ENCODE results near the gene LRP1B.

Gene LRP1B

GRCh38 chr2:140529706-140530105 lies 1601.1 kb downstream of the LRP1B start:
- no peak for DNase-seq (ENCODE audit: low spot score)

GRCh38 chr2:140528982-140529381 lies 1601.8 kb downstream of the LRP1B start:
- DNase-seq (ENCODE audit: low spot score), result no peak

- no peak for DNase-seq (ENCODE audit: low spot score)
Measured at GRCh38 chr2:140526575-140526974, 1604.2 kb downstream of the LRP1B start.

- DNase-seq (ENCODE audit: low spot score), result no peak
Measured at GRCh38 chr2:140512106-140512505, 1618.7 kb downstream of the LRP1B start.

- no peak for DNase-seq (ENCODE audit: low spot score)
Measured at GRCh38 chr2:140509765-140510164, 1621.1 kb downstream of the LRP1B start.

GRCh38 chr2:140508756-140509155 lies 1622.1 kb downstream of the LRP1B start:
- DNase-seq (ENCODE audit: low spot score), result no peak

GRCh38 chr2:140506606-140507005 lies 1624.2 kb downstream of the LRP1B start:
- no peak for DNase-seq (ENCODE audit: low spot score)

GRCh38 chr2:140504601-140505000 lies 1626.2 kb downstream of the LRP1B start:
- no peak for DNase-seq (ENCODE audit: low spot score)

- no peak for DNase-seq (ENCODE audit: low spot score)
Measured at GRCh38 chr2:140502951-140503630, 1627.7 kb downstream of the LRP1B start.

GRCh38 chr2:140498360-140498759 lies 1632.5 kb downstream of the LRP1B start:
- DNase-seq (ENCODE audit: low spot score), result no peak

- no peak for DNase-seq (ENCODE audit: low spot score)
Measured at GRCh38 chr2:140496714-140497113, 1634.1 kb downstream of the LRP1B start.

- DNase-seq (ENCODE audit: low spot score), result no peak
Measured at GRCh38 chr2:140491876-140492275, 1638.9 kb downstream of the LRP1B start.

GRCh38 chr2:140489193-140489592 lies 1641.6 kb downstream of the LRP1B start:
- no peak for DNase-seq (ENCODE audit: low spot score)

GRCh38 chr2:140481136-140481535 lies 1649.7 kb downstream of the LRP1B start:
- no peak for DNase-seq (ENCODE audit: low spot score)

GRCh38 chr2:140473851-140474250 lies 1657.0 kb downstream of the LRP1B start:
- DNase-seq (ENCODE audit: low spot score), result no peak

- DNase-seq (ENCODE audit: low spot score), result no peak
Measured at GRCh38 chr2:140472676-140473075, 1658.1 kb downstream of the LRP1B start.

- DNase-seq (ENCODE audit: low spot score), result no peak
Measured at GRCh38 chr2:140465301-140465700, 1665.5 kb downstream of the LRP1B start.

GRCh38 chr2:140462990-140463389 lies 1667.8 kb downstream of the LRP1B start:
- no peak for DNase-seq (ENCODE audit: low spot score)

- DNase-seq (ENCODE audit: low spot score), result no peak
Measured at GRCh38 chr2:140457483-140457882, 1673.3 kb downstream of the LRP1B start.

- no peak for DNase-seq (ENCODE audit: low spot score)
Measured at GRCh38 chr2:140455315-140455714, 1675.5 kb downstream of the LRP1B start.

GRCh38 chr2:140454717-140455116 lies 1676.1 kb downstream of the LRP1B start:
- no peak for DNase-seq (ENCODE audit: low spot score)

- no peak for DNase-seq (ENCODE audit: low spot score)
Measured at GRCh38 chr2:140451324-140451723, 1679.5 kb downstream of the LRP1B start.

GRCh38 chr2:140442319-140442718 lies 1688.5 kb downstream of the LRP1B start:
- no peak for DNase-seq (ENCODE audit: low spot score)

GRCh38 chr2:140440815-140441214 lies 1690.0 kb downstream of the LRP1B start:
- no peak for DNase-seq (ENCODE audit: low spot score)
